Myocyte (in vitro differentiated cells): ENCODE data around the gene MARCHF7. TPM values are rescaled to one million over a fixed set of nuclear protein-coding genes. Genes with fewer than 3 reads are reported as not detected.
A peak's percentile ranks its signal among the peaks of the same experiment; 100 is the strongest.
"Not testable (repeated sequence)": the region's sequence is repeated elsewhere in the genome, so short reads cannot be mapped to it uniquely, and the experiment has no call there.

Source experiments
- DNase-seq: peaks from one replicate; pipeline ENCODE4 v3.0.0-alpha.2; 2012; ENCODE audit warnings: low read depth
- polyA plus RNA-seq: library from polyadenylated mRNA; unstranded; fragments of >200 nt; gene quantifications from one replicate; pipeline ENCODE4 v1.2.1, GENCODE V29; 2012; ENCODE audit warnings: missing spikeins
- total RNA-seq: library from RNA; depleted of rRNA; stranded (reverse); fragments of >200 nt; gene quantifications from 2 replicates; pipeline ENCODE4 v1.2.3, GENCODE V29; 2014

The MARCHF7 gene, protein sequence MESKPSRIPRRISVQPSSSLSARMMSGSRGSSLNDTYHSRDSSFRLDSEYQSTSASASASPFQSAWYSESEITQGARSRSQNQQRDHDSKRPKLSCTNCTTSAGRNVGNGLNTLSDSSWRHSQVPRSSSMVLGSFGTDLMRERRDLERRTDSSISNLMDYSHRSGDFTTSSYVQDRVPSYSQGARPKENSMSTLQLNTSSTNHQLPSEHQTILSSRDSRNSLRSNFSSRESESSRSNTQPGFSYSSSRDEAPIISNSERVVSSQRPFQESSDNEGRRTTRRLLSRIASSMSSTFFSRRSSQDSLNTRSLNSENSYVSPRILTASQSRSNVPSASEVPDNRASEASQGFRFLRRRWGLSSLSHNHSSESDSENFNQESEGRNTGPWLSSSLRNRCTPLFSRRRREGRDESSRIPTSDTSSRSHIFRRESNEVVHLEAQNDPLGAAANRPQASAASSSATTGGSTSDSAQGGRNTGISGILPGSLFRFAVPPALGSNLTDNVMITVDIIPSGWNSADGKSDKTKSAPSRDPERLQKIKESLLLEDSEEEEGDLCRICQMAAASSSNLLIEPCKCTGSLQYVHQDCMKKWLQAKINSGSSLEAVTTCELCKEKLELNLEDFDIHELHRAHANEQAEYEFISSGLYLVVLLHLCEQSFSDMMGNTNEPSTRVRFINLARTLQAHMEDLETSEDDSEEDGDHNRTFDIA
- 124 and 167 TPM in 2 replicates for total RNA-seq
- polyA plus RNA-seq = 32.9 TPM

DNA sequence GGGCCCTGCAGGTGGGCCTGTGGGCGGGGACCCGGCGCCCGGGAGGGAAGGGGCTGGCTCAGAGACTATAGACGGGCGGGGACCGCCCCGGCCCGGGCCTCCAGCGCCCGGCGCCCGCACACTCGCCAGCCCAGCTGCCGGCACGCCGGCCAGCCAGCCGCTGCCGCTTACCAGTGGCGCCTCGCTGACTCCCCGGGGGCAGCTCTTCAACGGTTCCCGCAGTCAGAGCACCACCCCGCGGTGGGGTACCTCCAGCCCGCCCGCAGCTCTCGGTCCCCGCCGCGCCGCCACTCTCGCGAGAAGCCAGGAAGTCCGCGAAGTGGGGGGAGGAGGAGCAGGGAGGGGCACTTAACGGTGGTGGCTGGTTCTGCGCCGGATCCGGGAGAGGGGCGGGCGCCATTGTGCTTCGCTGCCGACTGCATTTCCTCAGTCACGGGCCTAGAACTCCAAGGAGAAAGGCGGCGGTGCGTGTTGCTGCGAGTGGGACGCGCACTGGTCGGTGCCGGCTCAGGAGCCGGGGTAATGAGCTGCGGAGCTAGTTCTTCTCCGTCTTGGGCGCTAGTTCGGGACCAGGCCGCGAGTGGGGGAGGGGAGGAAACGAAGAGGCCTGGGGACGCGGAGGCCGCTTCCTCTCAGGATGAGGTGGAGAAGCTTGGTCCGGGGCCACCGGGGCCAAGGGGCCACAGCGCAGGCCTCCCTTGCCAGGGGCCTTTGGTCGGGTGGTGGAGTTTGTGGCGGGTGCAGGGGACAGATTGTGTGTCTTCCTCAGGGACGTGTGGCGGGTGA, at the start of gene MARCHF7:
Gene MARCHF7, plus strand, starts transcription at position 364 of the 786 bp plus-strand sequence. CDS start 16,517 bp downstream, outside the sequence.
- DNase-seq = peak; percentile 97

DNA sequence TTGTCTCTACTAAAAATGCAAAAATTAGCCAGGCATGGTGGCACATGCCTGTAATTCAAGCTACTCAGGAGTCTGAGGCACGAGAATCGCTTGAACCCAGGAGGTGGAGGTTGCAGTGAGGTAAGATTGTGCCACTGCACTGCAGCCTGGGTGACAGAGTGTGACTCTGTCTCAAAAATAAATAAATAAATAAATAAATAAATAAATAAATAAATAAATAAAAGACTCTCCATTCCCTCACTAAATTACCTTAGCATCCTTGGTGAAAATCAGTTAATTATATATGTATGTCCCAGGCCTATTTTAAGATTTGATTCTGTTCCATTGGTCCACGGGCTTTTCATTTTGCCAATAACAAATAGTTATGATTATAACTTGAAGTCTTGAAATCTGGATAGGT, 44.9 kb upstream of the MARCHF7 start:
- not testable (repeated sequence) for DNase-seq

DNA sequence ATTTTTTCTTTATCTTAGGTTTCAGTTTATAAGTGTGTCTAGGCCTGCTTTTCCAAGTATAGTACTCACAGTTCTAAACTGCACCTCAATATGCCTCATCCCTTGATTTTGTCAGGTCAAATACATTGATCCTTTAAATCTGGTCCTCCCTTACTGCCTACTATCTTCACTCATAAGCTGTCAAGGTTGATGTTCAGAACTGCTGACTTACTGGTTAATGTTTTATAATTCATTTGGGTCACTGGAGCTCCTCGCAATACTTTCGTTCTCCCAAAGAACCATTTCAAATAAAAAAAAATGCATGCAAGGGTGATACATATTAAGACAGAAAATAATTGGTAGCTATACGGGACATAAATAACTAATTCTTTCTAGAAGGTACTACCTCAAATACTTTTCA, 41.3 kb upstream of the MARCHF7 start:
- no peak for DNase-seq

DNA sequence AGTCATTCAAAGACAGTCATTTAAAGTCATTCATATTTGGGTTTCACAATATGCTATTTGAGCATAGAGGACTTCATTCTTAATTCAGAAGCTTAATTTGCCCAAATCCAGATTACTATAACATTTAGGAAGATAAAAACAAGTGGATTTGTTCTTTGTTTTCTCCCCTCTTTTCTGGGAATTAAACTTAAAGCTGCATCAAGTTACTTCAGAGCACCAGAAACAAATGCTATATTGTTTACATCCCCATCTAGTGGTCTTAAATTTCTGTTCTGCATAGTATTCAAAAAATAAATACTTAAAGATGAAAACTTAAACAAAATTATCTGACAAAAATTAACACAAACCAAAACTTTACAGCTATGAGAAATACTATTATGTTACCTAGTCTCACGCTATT, 34.7 kb upstream of the MARCHF7 start:
- DNase-seq = no peak

DNA sequence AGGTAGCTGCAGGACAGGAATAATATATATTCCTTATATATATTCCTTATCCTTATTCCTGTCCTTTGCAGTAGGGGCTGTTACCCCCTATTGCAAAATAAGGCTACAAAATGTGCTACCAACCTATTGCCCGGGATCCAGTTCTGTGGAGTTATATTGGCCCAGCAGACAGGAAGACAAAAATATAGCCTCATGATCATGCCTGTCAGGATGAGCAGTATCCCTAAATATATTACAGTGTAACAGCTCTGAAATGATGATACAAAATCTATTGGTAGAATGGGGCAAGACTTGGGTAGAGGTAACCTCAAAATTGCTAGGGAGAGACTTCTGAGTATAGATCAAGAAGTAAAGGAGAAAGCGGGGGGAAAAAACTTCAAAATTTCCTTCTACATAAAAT, 31.6 kb upstream of the MARCHF7 start:
- no peak for DNase-seq

DNA sequence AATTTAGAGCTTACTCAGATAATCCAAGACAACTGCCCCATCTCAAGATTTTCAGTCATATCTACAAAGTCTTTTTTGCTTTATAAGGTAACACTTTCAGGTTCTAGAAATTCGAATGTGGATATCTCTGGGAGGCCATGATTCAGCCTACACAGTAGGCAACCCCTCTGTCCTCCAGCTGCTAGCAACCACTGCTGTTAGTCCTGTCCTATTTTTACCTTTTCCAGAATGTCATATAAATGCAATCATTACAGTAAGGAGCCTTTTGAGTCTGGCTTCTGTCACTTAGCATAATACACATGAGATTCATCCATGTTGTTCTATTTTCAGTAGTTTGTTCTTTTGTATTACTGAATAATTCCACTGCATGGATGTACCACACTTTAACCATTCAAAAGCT, 28.5 kb upstream of the MARCHF7 start:
- DNase-seq = peak; percentile 48

DNA sequence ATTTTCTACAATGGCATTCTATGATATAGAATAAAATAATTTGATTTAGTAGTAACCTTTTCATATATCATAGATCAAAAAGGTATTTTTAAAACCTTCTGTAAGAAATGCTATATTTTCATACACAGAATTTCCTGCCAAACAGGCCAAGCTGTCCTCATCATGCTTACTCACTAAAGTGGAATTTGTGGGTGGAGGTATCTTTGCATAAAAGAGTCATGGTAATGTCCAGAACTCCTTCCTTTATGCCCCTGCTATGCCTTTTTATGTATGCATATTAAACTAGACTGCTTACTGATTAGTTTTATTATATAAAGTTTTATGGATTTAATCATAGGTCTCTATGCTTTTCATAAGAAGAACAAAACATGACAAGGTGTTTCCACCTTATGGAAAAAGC, 27.5 kb upstream of the MARCHF7 start:
- no peak for DNase-seq

DNA sequence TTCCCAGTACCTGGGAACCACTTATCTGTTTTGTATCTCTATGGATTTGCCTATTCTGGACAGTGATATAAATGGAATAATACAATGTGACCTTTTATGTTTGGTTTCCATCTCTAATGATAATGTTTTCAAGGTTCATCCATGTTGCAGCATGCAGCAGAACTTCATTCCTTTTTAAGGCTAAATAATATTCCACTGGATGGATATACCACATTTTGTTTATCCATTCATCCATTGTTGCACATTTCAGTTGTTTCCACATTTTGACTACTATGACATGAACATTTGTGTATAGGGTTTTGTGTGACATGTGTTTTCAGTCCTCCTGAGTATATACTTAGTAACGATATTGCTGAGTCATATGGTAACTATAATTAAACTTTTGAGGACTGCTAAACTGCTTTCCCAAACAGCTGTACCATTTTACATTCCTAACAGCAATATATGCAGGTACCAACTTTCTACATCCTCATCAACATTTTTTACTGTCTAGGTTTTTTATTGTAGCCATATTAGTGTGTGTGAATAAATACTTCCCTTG, 17.7 kb upstream of the MARCHF7 start:
- DNase-seq = no peak

DNA sequence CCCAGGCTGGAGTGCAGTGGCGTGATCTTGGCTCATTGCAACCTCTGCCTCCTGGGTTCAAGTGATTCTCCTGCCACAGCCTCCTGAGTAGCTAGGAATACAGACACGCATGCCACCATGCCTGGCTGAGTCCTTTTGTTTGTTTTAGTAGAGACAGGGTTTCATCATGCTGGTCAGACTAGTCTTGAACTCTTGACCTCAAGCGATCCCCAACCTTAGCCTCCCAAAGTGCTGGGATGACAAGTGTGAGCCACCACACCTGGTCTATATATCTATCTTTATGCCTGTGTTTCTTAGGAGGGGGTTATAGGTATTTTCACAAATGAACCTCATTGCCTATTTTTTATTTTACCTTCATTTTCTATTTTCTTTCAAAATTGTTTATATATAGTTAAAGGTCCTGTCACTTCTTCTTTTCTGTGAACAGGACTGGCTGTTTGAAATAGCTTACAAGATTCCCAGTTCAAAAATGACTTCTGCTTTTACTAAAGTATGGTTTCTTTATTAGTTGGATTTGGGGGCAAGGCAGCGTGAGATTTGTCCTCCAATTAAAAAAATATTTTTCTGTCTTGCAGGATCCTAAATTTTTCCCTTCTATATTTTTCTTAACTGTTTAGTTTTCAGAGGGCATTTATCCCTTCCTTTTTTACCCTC, 16.4 kb upstream of the MARCHF7 start:
- no peak for DNase-seq

DNA sequence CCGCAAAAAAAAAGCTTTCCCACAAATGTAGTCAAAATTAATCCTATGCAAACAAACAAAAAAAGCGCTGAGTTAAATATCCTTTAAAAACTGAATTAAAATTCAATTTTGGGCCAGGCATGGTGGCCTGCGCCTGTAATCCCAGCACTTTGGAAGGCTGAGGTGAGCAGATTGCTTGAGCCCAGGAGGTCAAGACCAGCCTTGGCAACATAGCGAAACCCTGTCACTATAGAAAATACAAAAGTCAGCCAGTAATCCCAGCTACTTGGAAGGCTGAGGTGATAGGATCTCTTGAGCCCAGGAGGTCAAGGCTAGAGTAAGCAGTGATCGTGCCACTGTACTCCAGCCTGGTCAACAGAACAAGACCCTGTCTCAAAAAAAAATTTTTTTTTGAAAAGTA, 8.8 kb upstream of the MARCHF7 start:
- no peak for DNase-seq

DNA sequence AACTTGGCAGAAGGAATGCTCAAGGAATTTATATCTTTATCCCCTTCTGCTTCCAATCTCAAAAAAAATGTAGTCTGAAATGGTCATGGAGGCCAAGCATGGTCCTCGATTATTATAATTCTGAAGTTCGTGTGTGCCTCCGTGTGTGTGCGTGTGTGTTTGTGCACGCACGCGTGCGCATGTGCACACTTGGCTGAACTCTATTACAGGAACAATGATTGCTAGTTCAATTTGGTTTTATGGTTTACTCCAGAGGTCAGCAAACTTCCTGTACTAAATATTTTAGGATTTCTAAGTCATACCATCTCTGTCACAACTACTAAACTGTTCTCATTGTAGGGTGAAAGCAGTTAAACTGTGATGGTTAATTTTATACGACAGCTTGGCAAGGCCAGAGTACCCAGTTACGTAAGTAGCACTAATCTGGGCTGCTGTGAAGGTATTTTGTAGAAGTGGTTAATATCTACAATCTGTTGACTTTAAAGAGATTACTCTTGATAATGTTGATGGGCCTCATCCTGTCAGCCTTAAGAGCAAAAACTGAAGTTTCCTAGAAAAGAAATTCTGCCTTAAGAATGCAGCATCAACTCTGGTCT, 5.8 kb upstream of the MARCHF7 start:
- DNase-seq = no peak

DNA sequence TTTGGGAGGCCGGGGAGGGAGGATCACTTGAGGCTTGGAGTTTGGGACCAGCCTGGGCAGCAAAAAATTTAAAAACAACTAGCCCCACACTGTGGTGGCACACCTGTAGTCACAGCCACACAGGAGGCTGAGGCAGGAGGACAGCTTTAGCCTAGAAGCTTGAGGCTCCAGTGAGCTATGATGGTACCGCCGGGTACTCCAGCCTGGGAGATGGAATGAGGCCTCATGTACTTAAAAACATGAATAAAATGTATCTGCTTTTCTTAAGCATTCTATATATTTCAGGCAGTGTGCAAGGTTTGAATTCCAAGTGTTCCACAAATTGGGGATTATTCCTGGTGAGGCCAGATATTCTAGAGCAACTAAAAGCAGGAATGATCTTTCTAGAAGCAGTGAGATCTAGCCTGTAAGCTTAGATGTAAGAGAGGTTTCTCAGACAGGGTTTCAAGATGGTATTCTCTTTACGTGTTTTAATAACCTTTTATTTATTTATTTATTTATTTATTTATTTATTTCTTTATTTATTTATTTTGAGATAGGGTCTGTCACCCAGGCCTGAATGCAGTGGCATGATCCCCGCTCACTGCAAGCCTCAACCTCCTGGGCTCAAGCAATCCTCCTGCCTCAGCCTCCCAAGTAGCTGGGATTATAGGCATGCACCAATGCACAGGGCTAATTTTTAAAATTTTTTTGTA, 4.1 kb upstream of the MARCHF7 start:
- no peak for DNase-seq

DNA sequence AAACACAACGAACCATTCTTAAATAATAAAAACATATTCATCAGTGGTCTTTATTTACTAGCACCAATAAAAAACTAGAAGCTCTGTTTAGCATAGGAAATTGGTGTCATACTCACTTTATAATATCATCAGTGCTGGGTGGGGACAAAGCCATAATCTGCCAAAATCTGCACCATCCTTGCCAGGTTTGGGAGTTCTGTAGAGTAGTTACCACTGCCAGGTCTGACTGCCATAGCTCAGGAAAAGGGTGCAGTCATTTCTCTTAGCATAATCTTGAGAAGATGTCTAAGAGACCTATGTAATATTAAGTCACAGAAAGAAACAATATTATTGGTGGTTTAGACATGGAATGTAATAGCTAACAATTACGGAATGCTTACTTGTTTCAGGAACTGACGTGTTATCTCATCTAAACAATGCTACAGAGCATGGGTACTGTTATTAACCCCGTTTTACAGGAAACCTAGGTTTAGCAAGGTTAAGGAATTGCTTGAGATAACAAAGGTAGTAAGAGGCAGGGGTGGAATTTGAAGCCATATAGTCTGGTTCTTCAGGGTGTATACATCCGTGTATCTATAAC, 1.6 kb upstream of the MARCHF7 start:
- no peak for DNase-seq

DNA sequence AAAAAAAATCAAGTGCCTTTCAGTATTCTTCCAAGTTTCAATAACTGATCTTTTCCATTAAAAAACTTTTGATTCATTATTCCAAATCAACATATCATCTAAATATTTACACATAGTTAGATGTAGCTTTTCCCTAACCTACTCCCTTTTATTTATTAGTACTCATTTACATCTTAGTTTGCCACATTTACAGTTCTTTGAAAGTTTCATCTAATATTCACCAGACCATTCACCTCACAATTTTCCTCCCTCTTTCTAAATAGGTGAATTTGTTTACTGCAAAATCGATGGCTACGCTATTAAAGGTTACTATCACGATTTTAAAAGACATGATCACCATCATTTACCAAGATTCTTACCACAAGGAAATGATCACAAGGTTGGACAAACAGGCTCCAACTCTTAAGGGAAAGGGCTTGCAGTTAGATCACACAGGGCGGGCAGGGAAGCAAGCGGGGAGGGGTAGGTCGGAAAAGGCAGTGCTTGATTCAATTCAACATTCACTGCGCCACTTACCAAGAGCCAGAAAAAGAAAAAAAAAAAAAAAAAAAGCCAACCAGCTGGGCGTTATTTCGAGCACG, 654 bp upstream of the MARCHF7 start:
- no peak for DNase-seq

DNA sequence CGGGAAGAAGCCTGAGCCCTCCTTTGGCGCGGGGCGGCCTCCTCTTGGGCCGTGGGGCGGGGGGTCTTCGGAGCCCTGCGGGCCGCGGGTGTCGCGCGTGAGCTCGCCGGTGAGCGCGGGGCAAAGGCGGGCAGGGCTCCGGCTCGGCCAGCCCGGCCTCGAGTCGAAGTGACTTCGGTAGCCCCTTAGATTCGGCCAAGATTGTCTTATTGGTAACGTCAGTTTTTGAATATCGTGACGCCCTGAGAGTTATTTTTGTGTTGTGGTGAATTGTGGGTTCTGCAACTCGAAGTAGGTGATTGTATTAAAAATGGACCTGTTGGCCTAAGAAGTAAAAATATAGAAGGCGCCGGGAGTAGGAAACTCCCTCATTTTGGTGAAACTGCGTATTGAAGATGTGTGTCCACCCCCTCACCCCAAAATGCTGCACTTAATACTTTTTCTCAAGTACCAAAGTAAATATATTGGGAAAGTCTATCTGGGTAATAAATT, 669 bp downstream of the MARCHF7 start:
- DNase-seq = no peak

DNA sequence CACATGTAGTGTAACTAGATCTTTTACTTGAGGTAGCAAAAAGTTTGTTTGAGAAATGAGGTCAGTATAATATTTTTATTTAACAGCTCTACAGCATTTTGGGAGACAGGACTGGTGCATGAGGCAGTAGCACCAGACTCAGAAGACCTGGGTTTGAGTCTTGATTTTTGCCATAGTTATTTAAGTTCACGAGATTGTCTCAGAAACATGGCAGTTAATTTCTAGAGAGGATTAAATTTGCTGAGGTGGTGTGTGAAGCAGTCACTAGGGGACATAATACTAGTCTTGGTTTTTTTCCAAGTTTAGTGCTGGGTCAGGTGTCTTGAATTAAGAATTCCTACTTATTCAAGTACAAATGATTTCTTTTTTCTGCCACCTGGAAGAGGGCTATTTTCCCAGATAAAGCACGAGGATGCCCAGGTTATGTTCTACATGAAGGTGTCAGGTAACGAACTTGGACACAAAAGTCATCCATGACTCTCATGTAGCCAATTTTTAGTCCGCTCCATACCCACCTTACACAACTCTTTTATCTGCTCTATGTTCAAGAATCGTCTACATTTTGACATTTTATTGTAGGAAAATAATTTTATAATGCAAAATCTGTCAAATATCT, 1.4 kb downstream of the MARCHF7 start:
- DNase-seq = peak; percentile 31

DNA sequence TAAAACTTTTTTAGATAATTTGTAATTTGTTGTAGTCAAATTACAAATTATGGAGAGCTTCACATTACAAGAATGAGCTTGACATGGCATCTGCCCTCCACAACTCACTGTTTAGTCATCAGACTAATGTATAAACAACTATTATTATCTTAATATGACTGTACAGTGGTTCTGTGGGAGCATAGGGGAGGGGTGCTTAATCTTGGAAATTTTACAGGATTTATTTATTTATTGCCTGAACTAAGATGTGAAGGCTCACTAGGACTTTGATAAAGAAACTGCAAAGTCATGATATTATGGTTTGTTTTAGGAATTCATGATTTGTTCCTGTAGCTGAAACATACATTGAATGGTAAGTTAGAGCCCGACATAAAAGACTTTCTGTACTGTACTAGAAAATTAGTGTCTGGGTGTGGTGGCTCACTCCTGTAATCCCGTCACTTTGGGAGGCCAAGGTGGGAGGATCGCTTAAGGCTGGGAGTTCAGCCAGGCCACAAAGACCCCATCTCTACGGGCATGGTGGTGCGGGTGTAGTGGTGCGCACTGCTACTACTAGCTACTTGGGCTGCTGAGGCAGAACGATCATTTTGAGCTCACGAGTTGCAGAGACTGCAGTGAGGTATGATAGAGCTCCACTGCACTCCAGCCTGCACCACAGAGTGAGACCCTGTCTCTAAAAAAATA, 2.1 kb downstream of the MARCHF7 start:
- peak; percentile 13 for DNase-seq

DNA sequence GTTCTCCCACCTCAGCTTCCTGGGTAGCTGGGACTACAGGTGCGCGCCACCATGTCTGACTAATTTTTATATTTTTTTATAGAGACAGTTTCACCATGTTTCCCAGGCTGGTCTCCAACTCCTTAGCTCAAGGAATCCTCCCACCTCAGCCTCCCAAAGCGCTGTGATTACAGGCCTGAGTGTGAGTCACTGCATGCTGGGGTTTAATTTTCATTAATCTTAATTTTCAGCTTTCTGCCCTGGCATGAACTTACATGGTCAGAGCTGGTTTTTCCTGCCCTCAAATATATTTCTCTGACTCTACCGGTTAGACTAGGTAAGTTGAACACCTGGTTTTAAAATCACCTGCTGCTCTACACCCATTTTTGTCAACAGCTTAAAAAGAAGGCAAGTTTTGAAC, 3.1 kb downstream of the MARCHF7 start:
- DNase-seq = no peak
